GM11168 (cell line): Measurements from ENCODE around the gene KCNJ2.

ENCODE experiments used
- in situ Hi-C: fragments of 300-500 bp; cut with MboI; formaldehyde crosslinking; loops from one replicate; pipeline ENCODE4 v1.12.0; 2022; ENCODE audit warnings: low sequenced_read_pairs; ENCODE audit not compliant: unreplicated experiment

Gene KCNJ2

DNA sequence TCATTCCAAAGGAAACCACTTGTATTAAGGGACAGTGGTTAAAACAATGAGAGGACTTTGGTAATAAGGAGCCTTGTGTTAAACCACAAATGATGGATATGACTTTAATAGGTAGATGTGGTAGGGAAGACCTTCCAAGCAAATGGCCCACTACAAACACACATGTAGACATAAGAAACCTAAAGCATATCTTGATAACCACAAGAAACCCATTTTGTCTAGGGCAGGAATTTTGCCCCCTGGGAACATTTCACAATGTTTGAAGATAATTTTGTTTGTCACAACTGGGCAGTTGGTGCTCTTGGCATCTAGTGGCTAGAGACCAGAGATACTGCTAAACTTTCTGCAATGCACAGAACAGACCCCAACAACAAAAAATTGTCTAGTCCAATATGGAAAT is 25.8 kb downstream of the KCNJ2 start:
- in situ Hi-C loops: no loop called here

DNA sequence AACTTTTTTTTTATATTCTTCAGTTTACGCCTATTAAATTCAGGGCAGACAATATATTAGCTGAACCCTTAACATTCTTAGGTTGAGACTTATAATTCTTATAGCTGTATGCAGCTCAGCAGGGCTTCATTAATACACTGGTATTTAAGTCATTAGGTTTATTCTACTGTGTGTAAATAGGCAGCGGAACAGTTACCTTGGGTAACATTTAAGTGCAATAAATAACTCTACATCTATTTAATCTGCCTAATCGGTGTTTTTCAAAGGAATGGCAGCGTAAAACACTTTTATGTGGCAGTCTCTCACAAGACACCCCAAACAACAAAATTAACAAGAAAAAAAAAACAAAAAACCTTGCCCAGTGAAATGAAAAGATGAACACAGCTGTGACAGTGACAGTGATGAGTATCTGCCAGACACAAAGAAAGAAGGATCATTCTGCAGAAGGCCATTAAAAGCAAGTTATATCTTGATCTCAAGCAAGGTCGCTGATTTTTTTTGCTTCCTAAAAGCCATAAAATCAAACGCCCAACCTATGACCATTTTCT is 32.6 kb downstream of the KCNJ2 start:
- in situ Hi-C loops: no loop called here

DNA sequence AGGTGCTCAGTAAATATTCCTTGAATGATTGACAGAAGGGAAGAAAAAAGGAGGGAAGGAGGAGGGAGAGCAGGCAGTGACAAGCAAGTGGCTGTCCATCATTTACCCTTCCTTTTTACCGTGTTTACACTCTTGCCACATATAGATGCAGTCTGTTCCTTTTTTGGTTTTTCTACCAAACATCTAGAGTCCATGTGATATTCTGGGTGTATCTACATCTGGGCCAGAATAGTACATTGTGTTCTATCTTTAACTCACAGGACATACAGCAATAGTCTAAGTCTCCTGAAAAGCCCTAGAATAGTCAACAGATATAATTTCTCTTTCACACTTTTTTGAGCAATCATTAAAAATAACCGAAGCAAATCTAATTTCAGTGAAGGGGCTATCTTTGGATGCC is 33.5 kb downstream of the KCNJ2 start:
- in situ Hi-C loops: no loop called here

DNA sequence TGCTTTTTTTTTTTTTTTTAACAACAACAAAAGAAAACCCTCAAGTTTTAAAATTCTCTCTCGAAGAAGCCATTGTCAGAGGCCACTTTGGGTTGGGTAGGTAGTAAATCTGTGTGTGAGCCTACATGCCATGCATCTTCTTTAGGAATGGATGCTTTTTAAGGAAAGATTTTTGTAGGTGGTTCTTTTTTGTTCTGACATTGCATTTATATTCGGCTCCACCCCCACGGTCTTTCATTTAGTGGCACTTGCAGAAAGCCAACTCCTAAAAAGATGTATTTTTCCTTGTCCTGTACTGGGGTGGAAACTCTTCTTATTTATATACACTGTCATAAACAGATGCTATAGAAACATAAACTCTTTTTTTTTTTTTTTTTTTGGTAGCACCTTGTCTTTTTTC is 35.1 kb downstream of the KCNJ2 start:
- in situ Hi-C loops: no loop called here

DNA sequence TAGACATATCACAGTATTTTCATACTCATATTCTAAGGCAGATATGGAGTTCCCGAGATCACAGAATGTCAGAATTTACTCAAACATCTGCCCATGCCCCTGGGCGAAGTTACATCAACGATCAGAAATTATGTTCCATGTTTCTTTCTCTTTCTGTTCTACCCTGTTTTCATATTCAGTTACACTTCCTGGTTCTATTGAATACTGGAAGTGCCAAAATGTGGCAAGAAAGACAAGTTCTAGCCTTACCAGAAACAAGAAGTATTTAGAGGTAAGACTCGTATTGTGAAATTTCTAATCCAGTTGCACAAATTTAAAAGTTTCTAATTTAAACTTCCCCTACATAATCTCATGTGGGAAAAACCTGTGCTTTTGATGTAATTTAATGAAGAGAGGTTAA is 36.1 kb downstream of the KCNJ2 start:
- in situ Hi-C loops: no loop called here

DNA sequence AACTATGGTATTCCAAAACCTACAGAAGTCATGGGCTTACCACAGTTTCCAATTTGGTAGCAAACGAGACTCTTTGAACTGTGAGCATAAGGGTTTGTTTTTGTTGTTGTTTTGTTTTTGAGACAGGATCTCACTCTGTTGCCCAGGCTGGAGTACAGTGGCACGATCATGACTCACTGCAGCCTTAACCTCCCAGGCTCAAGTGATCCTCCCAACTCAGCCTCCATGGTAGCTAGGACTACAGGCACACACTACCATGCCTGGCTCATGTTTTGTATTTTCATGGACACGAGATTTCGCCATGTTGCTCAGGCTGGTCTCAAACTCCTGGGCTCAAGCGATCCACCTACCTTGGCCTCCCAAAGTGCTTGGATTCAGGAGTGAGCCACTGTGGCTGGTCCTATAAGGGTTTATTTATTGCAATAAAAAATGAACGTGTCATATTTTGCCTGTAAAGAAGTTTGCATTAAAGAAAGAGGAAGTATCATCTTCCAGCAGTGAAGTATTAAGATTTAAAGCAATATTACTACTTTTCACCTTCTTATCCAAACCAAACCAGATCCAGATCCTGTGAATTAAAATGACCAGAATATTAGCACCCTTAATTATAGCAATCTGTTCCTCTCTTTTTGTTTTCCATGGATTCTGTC is 37.2 kb downstream of the KCNJ2 start:
- in situ Hi-C loops: no loop called here

DNA sequence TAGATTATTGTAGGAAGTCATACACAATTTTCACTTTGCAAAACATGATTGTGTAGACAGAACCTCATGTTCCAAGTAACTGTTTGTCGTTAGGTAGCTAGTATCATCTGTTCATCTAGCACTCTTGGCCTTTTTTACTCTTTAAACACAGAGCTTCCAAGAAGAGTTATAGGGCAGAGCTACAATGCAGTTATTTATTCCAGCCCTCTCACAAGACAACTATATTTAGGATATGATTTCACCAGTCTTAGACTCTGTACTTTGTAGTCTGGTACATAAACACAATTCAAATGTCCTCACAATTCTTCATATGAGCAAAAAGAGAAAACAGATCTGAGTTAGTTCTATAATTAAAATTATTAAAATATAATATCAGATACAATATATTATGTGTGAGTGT is 37.9 kb downstream of the KCNJ2 start:
- in situ Hi-C loops: no loop called here

DNA sequence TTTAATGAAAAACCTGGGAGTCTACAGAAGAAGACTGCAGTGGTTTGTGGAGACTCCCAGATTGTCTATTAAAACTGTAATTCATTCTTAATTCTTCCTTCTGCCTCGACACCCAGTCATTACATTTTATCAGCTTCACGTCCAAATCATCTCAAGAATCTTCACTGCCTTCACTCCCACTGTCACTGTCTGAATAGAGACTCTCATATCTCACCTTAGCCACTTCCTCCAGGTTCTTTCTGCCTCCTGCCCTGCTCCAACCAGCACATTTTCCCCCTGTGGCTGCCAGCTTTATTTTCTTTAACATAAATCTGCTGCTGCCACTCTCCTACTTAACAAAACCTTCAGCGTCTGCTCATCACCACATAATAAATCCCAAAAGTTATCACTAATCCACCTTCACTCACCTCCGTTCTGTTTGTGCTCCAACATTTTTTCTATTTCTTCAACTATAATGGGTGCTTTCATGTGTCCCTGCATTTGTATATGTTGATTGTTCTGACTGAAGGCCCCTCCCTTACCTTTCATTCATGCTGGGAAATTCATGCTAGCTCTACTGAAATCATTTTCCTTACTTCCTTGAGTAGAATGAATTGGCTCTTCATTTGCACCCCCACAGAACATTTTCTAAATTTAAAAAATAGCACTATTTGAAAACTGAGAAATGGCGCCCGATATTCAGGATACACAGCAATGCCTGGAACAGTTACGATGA is 38.9 kb downstream of the KCNJ2 start:
- in situ Hi-C loops: no loop called here

DNA sequence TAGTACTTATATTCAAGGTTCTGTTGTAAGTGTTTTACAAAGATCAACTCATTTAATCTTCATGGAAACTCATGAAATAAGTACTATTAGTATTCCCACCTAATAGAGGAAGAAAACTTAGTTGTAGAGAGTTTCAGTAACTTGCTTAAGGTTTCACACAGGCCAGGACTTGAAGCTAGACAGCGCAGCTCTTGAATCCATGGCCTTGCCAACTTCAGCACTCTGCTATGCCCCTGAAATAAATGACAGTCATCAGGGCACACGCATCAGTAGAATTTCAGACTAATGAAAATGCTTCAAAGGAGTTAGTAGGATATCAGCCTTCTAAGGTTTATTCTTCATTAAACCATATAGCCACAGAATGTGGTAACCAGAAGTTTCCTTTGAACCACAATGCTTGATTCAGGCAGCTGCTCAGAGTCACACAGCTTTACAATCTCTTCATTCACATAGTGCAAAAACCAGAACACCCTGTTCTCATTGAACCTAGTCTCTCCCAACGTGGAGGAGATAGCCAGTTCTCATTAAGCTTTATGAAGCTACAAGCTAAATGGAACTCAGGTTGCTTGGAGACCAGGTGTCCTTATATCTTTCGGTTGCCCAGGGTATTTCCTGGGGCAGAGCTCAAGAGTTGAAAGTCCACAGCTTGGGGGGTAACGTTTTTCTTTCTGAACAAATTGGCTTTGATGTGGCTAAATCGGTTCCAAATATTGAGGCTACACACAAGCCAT is 39.7 kb downstream of the KCNJ2 start:
- in situ Hi-C loops: no loop called here

DNA sequence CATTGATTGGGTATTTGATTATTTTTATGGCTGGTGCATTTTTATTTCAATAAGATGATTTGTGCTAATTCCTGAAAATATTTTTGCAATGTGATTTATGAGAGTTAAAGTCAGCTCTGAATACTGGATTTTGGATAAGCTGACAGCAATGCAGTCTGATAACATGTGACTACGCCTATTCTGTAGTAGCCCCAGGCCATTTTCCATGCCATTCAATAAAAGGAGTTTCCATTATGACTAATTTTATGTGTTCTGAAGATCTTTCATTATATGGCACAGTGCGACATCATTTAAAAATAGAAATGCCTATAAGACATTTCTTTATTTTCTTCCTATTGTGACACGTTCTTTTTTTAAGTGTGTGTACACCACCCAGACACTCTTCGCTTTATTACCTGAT is 46.3 kb downstream of the KCNJ2 start:
- in situ Hi-C loops: no loop called here

DNA sequence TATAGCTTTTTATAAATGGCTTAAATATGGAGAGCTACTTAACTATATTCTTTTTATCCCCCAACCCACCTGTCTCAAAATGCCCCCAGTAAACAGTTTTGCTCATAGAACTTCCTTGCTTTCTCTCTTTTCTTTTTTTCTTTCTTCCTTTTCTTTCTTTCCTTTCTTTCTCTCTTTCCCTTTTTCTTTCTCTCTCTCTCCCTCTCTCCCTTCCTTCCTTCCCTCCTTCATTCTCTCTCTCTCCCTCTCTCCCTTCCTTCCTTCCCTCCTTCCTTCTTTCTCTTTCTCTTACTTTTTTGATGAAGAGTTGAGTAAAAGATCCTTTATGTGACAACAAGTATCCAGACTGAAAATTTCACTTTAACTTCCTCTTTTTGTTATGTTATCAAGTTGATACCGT is 48.2 kb downstream of the KCNJ2 start:
- in situ Hi-C loops: no loop called here

DNA sequence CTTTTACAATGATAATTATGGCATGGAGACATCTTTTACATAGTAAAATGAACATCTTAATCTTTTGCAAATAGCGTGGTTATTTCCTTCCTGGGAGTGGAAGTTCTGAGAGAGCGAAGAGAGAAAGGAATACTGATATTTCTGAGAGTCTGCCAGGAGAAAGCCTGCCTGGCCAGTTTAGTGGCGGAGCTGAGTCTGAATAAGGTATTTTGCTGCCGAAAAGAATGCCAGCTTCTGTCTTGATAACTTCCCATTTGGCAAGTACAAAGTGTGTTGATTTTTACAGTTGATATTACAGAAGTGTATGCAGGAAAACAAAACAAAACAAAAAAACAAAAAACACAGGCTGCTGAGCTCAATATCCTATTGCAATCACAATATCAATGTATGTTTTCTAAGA is 55.9 kb downstream of the KCNJ2 start:
- in situ Hi-C loops: no loop called here
